AG10803 (cell line): ENCODE data around the gene CAPG.

ENCODE experiments used
- DNase-seq: peaks from one replicate; pipeline ENCODE4 v3.0.0; 2010; ENCODE audit warnings: low read depth
- H3K4me3 ChIP-seq: 2 replicates; pipeline ENCODE4 v1.5.1; 2011; ENCODE audit warnings: mild to moderate bottlenecking, low read length, control low read depth
- TF ChIP-seq, protein P1 (sequence below): conservative IDR thresholded peaks from 2 replicates; pipeline ENCODE4 v1.5.1; 2011; ENCODE audit warnings: mild to moderate bottlenecking, low read length, control low read depth, inconsistent platforms

CAPG gene, protein sequence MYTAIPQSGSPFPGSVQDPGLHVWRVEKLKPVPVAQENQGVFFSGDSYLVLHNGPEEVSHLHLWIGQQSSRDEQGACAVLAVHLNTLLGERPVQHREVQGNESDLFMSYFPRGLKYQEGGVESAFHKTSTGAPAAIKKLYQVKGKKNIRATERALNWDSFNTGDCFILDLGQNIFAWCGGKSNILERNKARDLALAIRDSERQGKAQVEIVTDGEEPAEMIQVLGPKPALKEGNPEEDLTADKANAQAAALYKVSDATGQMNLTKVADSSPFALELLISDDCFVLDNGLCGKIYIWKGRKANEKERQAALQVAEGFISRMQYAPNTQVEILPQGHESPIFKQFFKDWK

DNA sequence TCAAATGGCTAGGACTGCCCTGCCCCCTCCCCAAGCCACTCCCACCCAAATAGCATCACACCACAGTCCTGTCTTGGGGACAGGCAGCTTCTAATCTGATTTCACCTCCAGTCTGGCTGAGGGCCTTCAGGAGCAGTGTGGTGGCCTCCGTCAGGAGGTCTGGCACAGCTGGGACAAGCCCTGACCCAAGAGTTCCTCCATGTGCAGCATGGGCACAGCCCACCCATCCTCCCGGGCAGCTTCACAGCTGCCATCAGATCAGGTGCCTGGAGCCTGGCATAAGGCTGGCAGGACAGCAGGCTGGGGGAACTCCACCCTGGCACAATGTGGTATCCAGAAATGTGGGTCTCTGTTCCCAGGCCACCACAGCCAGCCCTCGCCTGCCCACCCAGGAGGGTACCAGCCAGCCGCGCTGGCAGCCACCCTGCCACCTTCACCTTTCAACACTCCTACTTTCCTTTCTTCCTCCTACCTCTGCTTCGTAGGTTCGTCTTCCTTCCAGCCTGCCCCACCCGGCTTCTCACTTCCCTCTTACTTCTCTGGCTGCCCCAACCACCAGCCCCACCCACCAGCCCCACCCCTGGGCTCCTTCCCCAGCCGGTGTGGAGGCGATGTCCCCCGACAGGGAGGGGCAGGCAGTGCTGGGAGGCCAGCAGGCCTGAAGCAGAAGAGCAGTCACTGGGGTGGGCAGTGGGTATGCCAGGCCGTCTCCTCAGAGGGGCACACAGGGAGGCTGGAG is at the start of gene CAPG:
Gene CAPG (minus strand): TSS at position 522 of the 739 bp plus-strand sequence. CDS start 8,221 bp downstream, outside the sequence.
- TF ChIP-seq, protein P1, sequence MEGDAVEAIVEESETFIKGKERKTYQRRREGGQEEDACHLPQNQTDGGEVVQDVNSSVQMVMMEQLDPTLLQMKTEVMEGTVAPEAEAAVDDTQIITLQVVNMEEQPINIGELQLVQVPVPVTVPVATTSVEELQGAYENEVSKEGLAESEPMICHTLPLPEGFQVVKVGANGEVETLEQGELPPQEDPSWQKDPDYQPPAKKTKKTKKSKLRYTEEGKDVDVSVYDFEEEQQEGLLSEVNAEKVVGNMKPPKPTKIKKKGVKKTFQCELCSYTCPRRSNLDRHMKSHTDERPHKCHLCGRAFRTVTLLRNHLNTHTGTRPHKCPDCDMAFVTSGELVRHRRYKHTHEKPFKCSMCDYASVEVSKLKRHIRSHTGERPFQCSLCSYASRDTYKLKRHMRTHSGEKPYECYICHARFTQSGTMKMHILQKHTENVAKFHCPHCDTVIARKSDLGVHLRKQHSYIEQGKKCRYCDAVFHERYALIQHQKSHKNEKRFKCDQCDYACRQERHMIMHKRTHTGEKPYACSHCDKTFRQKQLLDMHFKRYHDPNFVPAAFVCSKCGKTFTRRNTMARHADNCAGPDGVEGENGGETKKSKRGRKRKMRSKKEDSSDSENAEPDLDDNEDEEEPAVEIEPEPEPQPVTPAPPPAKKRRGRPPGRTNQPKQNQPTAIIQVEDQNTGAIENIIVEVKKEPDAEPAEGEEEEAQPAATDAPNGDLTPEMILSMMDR, result no peak
- peak within 1 kb of the TSS; percentile 15; the same call in 1 of the 2 replicates for H3K4me3 ChIP-seq
- DNase-seq, result no peak

DNA sequence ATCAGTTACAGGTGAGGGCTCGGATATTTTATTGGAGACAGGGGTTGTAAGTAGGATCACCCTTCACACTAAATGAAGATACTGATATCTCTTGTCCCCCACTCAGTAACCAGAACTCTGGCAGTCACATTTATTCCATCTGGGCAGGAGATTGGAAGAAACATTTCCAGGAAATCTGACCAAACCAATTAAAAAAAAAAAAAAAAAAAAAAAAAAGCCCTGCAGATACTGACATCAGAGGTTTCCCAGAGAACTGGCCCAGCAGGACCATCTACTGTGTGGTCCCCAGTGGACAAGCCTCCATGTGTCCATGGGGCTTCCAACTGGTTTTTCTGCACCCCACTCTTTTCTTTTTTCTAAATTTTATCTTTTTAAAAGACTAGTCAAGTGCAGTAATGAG is 49.6 kb upstream of the CAPG start:
- DNase-seq, result peak; percentile 37
- H3K4me3 ChIP-seq, result no peak overlapping the region
- TF ChIP-seq, protein P1, result no peak

DNA sequence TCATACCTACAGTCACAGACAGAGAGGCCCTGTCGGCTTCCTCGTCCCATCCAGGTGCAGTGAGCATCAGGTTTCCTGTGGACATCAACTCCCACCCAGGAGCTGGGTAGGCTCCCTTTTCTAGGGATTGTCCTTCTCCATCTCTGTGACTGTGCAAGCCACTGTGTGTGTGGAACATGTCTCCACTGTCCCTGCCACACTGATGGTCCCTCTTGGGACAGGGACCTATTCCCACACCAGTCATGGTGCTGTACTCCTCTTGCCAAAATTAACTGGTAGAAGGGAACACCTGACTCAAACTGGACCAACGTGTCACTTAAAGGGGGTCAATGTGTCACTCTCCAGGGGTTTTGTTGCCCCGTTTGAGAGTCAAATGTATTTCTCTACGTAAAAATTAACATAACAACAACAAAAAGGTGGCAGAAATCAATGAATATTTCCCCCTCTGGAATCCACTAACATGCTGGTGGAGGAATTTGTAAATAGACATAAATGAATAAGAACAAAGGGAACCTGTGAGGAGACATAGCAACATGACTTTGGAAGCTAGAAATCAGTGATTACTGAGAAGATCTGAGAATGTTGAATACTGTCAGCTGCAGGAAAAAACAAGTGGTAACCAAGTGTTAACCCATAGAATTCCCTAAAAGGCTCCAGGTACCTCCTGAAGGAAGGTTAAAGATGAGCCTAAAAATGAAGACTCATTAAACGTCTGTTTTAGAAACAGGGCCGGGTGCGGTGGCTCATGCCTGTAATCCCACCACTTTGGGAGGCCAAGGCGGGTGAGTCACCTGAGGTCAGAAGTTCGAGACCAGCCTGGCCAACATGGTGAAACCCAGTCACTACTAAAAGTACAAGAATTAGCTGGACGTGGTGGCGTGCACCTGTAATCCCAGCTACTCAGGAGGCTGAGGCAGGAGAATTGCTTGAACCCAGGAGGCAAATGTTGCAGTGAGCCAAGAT is 48.7 kb upstream of the CAPG start:
- TF ChIP-seq, protein P1, result no peak
- DNase-seq, result no peak
- H3K4me3 ChIP-seq, result no peak overlapping the region

DNA sequence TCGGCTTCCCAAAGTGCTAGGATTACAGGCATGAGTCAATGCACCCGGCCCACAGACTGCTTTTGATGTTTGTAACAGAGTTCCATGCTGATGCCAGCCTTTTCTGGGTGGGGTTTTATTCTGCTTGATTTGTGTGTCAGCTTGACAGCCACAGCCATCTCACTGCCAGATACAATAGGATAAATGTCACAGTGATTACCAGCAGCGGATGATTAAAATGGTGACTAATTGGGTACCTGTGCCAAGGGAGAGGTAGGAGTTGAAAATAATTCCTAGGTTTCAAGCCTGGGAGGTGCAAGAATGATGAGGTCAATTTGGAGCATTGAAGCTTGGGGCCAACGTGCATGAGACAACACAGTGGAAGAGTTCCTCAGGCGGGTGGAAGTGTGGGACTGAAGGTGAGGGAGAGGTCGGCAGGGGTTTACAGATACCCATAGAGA is 47.7 kb upstream of the CAPG start:
- TF ChIP-seq, protein P1, result no peak
- peak; percentile 50 for DNase-seq
- no peak overlapping the region for H3K4me3 ChIP-seq

DNA sequence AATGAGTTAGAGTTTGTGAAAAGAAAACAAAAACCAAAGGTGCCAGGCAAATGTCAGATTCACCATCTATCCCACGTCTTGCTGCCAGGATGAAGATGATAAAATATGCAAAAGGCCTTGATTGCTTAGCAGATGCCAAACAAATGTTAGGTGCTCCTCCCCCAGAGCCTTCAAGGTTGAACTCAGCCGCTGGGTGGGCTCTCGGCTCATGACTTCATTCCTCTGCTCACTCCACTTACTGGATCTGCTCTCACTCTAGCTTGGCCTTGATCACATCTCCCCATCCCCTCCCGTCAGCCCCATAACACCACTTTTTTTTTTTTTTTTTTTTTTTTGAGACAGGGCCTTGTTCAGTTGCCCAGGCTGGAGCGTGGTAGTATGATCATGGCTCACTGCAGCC is 46.9 kb upstream of the CAPG start:
- no peak overlapping the region for H3K4me3 ChIP-seq
- no peak for DNase-seq
- TF ChIP-seq, protein P1, result no peak

DNA sequence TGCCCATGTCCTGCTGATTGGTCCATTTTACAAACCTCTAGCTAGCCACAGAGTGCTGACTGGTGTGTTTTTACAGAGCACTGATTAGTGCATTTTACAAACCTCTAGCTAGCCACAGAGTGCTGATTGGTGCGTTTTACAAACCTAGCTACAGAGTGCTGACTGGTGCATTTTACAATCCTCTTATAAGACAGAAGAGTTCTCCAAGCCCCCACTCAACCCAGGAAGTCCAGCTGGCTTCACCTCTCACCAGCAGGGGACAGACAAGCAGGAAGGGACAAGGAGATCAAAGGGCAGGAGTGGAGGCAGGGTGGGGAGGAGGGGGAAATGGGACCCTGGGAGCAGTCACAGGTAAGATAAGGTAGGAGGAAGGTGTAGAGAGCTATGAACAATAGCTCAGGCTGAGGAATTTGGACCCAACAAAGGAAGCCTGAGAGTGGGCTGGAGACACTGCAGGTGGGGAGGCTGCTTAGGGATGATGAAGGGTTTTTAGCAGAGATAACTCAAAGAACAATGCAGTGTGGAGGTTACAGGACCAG is 45.5 kb upstream of the CAPG start:
- TF ChIP-seq, protein P1, result no peak
- DNase-seq, result no peak
- no peak overlapping the region for H3K4me3 ChIP-seq
